WTC11 (cell line): ENCODE measurements around the gene PFKM. TPM values are rescaled to one million over a fixed set of nuclear protein-coding genes. Genes with fewer than 3 reads are reported as not detected.

ENCODE experiments used
- ATAC-seq: fragments of 200-7000 bp; cut with Tn5 transposase; 2 replicates; pipeline ENCODE4 v1.10.0; 2021; ENCODE audit warnings: mild to moderate bottlenecking, moderate library complexity
- CTCF ChIA-PET: fragments of 300-600 bp; sonication (Branson Sonifier 250); formaldehyde crosslinking; loops from one replicate; lab custom pipeline; 2021; ENCODE audit warnings: antibody characterized with exemption; lab: Charles Lee
- POLR2A ChIA-PET: fragments of 350-600 bp; sonication (Branson Sonifier 250); formaldehyde crosslinking; loops from one replicate; lab custom pipeline; 2021; ENCODE audit warnings: antibody characterized with exemption; lab: Charles Lee
- DNase-seq: peaks from one replicate; pipeline ENCODE4 v3.0.0; 2021; ENCODE audit warnings: low spot score
- H3K27ac Mint-ChIP-seq: 2 replicates; pipeline ENCODE4 v1.8.0; 2021; ENCODE audit warnings: mixed read lengths
- H3K27me3 Mint-ChIP-seq: 2 replicates; pipeline ENCODE4 v1.8.0; 2021; ENCODE audit warnings: low read depth, mild to moderate bottlenecking, moderate library complexity, mixed read lengths
- H3K36me3 Mint-ChIP-seq: 2 replicates; pipeline ENCODE4 v1.8.0; 2021; ENCODE audit warnings: mixed read lengths
- H3K4me1 Mint-ChIP-seq: 2 replicates; pipeline ENCODE4 v1.8.0; 2022; ENCODE audit warnings: mixed read lengths
- H3K4me3 Mint-ChIP-seq: 2 replicates; pipeline ENCODE4 v1.8.0; 2021; ENCODE audit warnings: mild to moderate bottlenecking, moderate library complexity, mixed read lengths
- H3K9me3 Mint-ChIP-seq: 2 replicates; pipeline ENCODE4 v1.8.0; 2021; ENCODE audit warnings: mixed read lengths
- ATF2 ChIP-seq: sonication (generic); formaldehyde crosslinking; IDR thresholded peaks from 2 replicates; pipeline ENCODE4 v1.8.1; 2022; ENCODE audit warnings: low read depth, missing genetic modification reagents, borderline replicate concordance
- CDX4 ChIP-seq: fragments of 250-450 bp; sonication (Bioruptor Pico); IDR thresholded peaks from 2 replicates; pipeline ENCODE4 v1.9.0; 2021; ENCODE audit warnings: moderate library complexity, mild to moderate bottlenecking, inconsistent platforms, borderline replicate concordance
- CREB1 ChIP-seq: sonication (generic); formaldehyde crosslinking; IDR thresholded peaks from 2 replicates; pipeline ENCODE4 v1.8.0; 2023; ENCODE audit warnings: mild to moderate bottlenecking, missing genetic modification reagents
- ERG ChIP-seq: fragments of 250-450 bp; sonication (Bioruptor Pico); IDR thresholded peaks from 2 replicates; pipeline ENCODE4 v1.8.0; 2021; ENCODE audit warnings: mild to moderate bottlenecking
- ETV6 ChIP-seq: sonication (generic); formaldehyde crosslinking; IDR thresholded peaks from 2 replicates; pipeline ENCODE4 v1.8.1; 2022; ENCODE audit warnings: mild to moderate bottlenecking, missing genetic modification reagents
- IRF2 ChIP-seq: sonication (generic); formaldehyde crosslinking; IDR thresholded peaks from 2 replicates; pipeline ENCODE4 v1.8.0; 2022; ENCODE audit warnings: low read depth, missing genetic modification reagents, borderline replicate concordance
- NFE2L1 ChIP-seq: sonication (generic); formaldehyde crosslinking; IDR thresholded peaks from 2 replicates; pipeline ENCODE4 v1.8.1; 2023; ENCODE audit warnings: missing genetic modification reagents
- NR3C1 ChIP-seq: sonication (generic); formaldehyde crosslinking; conservative IDR thresholded peaks from 2 replicates; pipeline ENCODE4 v1.8.1; 2023; ENCODE audit warnings: low read depth, mild to moderate bottlenecking, missing genetic modification reagents
- SP1 ChIP-seq: sonication (generic); formaldehyde crosslinking; conservative IDR thresholded peaks from 2 replicates; pipeline ENCODE4 v1.8.1; 2022; ENCODE audit warnings: missing genetic modification reagents
- TCF7 ChIP-seq: sonication (generic); formaldehyde crosslinking; IDR thresholded peaks from 2 replicates; pipeline ENCODE4 v1.8.0; 2022; ENCODE audit warnings: mild to moderate bottlenecking, low read depth, missing genetic modification reagents, moderate library complexity
- TP53 ChIP-seq: sonication (generic); formaldehyde crosslinking; IDR thresholded peaks from 2 replicates; pipeline ENCODE4 v1.8.1; 2023; ENCODE audit warnings: mild to moderate bottlenecking, missing genetic modification reagents
- ZNF121 ChIP-seq: sonication (generic); formaldehyde crosslinking; IDR thresholded peaks from 2 replicates; pipeline ENCODE4 v1.8.0; 2023; ENCODE audit warnings: missing genetic modification reagents
- ZNF219 ChIP-seq: sonication (generic); formaldehyde crosslinking; IDR thresholded peaks from 2 replicates; pipeline ENCODE4 v1.8.0; 2023; ENCODE audit warnings: missing genetic modification reagents, mild to moderate bottlenecking, borderline replicate concordance
- ZNF416 ChIP-seq: fragments of 250-450 bp; sonication (Bioruptor Pico); IDR thresholded peaks from 2 replicates; pipeline ENCODE4 v1.9.0; 2021; ENCODE audit warnings: mild to moderate bottlenecking, inconsistent platforms
- ZNF423 ChIP-seq: fragments of 250-450 bp; sonication (Bioruptor Pico); IDR thresholded peaks from 2 replicates; pipeline ENCODE4 v2.1.2; 2022; ENCODE audit warnings: mild to moderate bottlenecking, moderate library complexity
- ZSCAN18 ChIP-seq: fragments of 250-450 bp; sonication (Bioruptor Pico); IDR thresholded peaks from 2 replicates; pipeline ENCODE4 v2.1.2; 2022; ENCODE audit warnings: mild to moderate bottlenecking, moderate library complexity
- total RNA-seq: library from RNA; stranded (reverse); gene quantifications from 3 replicates; pipeline ENCODE4 v1.2.3, GENCODE V29; 2021
- TF ChIP-seq, protein P1 (sequence below): sonication (generic); formaldehyde crosslinking; IDR thresholded peaks from 2 replicates; pipeline ENCODE4 v1.8.0; 2022; ENCODE audit warnings: mild to moderate bottlenecking, missing genetic modification reagents
- TF ChIP-seq, protein P2 (sequence below): sonication (generic); formaldehyde crosslinking; IDR thresholded peaks from 2 replicates; pipeline ENCODE4 v1.8.1; 2023; ENCODE audit warnings: mild to moderate bottlenecking, missing genetic modification reagents, moderate library complexity
- TF ChIP-seq, protein P3 (sequence below): sonication (generic); formaldehyde crosslinking; IDR thresholded peaks from 2 replicates; pipeline ENCODE4 v1.8.1; 2023; ENCODE audit warnings: mild to moderate bottlenecking, missing genetic modification reagents
- TF ChIP-seq, protein P4 (sequence below): fragments of 250-450 bp; sonication (Bioruptor Pico); IDR thresholded peaks from 2 replicates; pipeline ENCODE4 v1.9.0; 2021; ENCODE audit warnings: mild to moderate bottlenecking, borderline replicate concordance
- TF ChIP-seq, protein P5 (sequence below): sonication (generic); formaldehyde crosslinking; IDR thresholded peaks from 2 replicates; pipeline ENCODE4 v1.8.1; 2023; ENCODE audit warnings: mild to moderate bottlenecking, moderate library complexity, missing genetic modification reagents

PFKM gene
- total RNA-seq, 1 experiment from 2014 or later = 99.3 TPM

DNA sequence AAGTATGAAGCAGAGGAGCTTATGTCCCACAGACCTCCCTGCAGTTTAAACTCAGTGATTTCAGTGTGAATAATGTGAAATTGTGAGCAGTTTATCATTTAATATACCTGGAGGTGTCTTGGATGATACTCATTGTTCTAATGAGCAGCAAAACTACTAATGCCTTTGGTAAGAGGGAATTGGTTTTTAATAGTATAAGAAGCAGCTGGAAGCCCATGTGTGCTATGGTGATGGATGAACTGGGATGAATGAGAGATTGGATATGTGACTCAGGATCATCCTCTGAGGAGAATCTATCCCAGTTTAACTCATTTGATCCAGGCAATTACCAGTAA is 57.2 kb downstream of the PFKM start:
- Mint-ChIP-seq H3K4me3 (peak overlapping the region; percentile 46), H3K36me3 (no peaks in the 10 kb centered on the region), H3K4me1 (peaks cover 31% of the 10 kb centered on the region), H3K27me3 (peaks cover 34% of the 10 kb centered on the region), H3K27ac (peak overlapping the region; percentile 95), H3K9me3 (no peaks in the 10 kb centered on the region)
- ChIA-PET POLR2A (no interaction called here), CTCF (interaction anchor here (0.7 to 2.2 kb wide), 4 partner anchors 8 to 227 kb away, joined by 3 to 9 read pairs (median 4); no protein-coding TSS in a partner anchor)
- no peak for ATAC-seq
- TF ChIP-seq, protein P1, sequence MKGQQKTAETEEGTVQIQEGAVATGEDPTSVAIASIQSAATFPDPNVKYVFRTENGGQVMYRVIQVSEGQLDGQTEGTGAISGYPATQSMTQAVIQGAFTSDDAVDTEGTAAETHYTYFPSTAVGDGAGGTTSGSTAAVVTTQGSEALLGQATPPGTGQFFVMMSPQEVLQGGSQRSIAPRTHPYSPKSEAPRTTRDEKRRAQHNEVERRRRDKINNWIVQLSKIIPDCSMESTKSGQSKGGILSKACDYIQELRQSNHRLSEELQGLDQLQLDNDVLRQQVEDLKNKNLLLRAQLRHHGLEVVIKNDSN = no peak
- no peak for TF ChIP-seq CDX4 (CRISPR knock-in tag)
- no peak for TF ChIP-seq CREB1 (CRISPR knock-in tag)
- no peak for TF ChIP-seq ZNF423 (CRISPR knock-in tag)
- TF ChIP-seq SP1 (CRISPR knock-in tag) = no peak
- no peak for TF ChIP-seq ZNF219 (CRISPR knock-in tag)
- TF ChIP-seq, protein P2, sequence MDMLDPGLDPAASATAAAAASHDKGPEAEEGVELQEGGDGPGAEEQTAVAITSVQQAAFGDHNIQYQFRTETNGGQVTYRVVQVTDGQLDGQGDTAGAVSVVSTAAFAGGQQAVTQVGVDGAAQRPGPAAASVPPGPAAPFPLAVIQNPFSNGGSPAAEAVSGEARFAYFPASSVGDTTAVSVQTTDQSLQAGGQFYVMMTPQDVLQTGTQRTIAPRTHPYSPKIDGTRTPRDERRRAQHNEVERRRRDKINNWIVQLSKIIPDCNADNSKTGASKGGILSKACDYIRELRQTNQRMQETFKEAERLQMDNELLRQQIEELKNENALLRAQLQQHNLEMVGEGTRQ (CRISPR knock-in tag) = no peak
- TF ChIP-seq ZSCAN18 (CRISPR knock-in tag) = no peak
- TF ChIP-seq ZNF416 = no peak
- TF ChIP-seq, protein P3, sequence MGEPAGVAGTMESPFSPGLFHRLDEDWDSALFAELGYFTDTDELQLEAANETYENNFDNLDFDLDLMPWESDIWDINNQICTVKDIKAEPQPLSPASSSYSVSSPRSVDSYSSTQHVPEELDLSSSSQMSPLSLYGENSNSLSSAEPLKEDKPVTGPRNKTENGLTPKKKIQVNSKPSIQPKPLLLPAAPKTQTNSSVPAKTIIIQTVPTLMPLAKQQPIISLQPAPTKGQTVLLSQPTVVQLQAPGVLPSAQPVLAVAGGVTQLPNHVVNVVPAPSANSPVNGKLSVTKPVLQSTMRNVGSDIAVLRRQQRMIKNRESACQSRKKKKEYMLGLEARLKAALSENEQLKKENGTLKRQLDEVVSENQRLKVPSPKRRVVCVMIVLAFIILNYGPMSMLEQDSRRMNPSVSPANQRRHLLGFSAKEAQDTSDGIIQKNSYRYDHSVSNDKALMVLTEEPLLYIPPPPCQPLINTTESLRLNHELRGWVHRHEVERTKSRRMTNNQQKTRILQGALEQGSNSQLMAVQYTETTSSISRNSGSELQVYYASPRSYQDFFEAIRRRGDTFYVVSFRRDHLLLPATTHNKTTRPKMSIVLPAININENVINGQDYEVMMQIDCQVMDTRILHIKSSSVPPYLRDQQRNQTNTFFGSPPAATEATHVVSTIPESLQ (CRISPR knock-in tag) = no peak
- TF ChIP-seq, all 79 proteins: peak for 0
- no peak for DNase-seq

- ChIA-PET CTCF (interaction anchor here (2.1 kb wide), 1 partner anchor 19 kb away, joined by 6 read pairs; no protein-coding TSS in a partner anchor), POLR2A (no interaction called here)
- ATAC-seq = no peak
- DNase-seq = no peak
- H3K27me3 Mint-ChIP-seq = peaks cover 50% of the 10 kb centered on the region
- H3K27ac Mint-ChIP-seq = no peak overlapping the region
- H3K9me3 Mint-ChIP-seq = no peaks in the 10 kb centered on the region
- peaks cover 38% of the 10 kb centered on the region for H3K4me1 Mint-ChIP-seq
- H3K4me3 Mint-ChIP-seq = no peak overlapping the region
- H3K36me3 Mint-ChIP-seq = no peaks in the 10 kb centered on the region
- TF ChIP-seq TP53 (CRISPR knock-in tag) = no peak
- no peak for TF ChIP-seq ATF2 (CRISPR knock-in tag)
- no peak for TF ChIP-seq ETV6 (CRISPR knock-in tag)
- TF ChIP-seq IRF2 (CRISPR knock-in tag) = no peak
- no peak for TF ChIP-seq TCF7
- TF ChIP-seq ERG (CRISPR knock-in tag) = no peak
- no peak for TF ChIP-seq NR3C1 (CRISPR knock-in tag)
- TF ChIP-seq, protein P4, sequence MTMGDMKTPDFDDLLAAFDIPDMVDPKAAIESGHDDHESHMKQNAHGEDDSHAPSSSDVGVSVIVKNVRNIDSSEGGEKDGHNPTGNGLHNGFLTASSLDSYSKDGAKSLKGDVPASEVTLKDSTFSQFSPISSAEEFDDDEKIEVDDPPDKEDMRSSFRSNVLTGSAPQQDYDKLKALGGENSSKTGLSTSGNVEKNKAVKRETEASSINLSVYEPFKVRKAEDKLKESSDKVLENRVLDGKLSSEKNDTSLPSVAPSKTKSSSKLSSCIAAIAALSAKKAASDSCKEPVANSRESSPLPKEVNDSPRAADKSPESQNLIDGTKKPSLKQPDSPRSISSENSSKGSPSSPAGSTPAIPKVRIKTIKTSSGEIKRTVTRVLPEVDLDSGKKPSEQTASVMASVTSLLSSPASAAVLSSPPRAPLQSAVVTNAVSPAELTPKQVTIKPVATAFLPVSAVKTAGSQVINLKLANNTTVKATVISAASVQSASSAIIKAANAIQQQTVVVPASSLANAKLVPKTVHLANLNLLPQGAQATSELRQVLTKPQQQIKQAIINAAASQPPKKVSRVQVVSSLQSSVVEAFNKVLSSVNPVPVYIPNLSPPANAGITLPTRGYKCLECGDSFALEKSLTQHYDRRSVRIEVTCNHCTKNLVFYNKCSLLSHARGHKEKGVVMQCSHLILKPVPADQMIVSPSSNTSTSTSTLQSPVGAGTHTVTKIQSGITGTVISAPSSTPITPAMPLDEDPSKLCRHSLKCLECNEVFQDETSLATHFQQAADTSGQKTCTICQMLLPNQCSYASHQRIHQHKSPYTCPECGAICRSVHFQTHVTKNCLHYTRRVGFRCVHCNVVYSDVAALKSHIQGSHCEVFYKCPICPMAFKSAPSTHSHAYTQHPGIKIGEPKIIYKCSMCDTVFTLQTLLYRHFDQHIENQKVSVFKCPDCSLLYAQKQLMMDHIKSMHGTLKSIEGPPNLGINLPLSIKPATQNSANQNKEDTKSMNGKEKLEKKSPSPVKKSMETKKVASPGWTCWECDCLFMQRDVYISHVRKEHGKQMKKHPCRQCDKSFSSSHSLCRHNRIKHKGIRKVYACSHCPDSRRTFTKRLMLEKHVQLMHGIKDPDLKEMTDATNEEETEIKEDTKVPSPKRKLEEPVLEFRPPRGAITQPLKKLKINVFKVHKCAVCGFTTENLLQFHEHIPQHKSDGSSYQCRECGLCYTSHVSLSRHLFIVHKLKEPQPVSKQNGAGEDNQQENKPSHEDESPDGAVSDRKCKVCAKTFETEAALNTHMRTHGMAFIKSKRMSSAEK = no peak
- TF ChIP-seq ZNF121 (CRISPR knock-in tag) = no peak
- TF ChIP-seq, protein P5, sequence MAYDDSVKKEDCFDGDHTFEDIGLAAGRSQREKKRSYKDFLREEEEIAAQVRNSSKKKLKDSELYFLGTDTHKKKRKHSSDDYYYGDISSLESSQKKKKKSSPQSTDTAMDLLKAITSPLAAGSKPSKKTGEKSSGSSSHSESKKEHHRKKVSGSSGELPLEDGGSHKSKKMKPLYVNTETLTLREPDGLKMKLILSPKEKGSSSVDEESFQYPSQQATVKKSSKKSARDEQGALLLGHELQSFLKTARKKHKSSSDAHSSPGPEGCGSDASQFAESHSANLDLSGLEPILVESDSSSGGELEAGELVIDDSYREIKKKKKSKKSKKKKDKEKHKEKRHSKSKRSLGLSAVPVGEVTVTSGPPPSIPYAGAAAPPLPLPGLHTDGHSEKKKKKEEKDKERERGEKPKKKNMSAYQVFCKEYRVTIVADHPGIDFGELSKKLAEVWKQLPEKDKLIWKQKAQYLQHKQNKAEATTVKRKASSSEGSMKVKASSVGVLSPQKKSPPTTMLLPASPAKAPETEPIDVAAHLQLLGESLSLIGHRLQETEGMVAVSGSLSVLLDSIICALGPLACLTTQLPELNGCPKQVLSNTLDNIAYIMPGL (CRISPR knock-in tag) = no peak
- no peak for TF ChIP-seq NFE2L1
These were observed 58.8 kb downstream of the PFKM start for GRCh38 chr12:48177982-48178381.
